GM12878 (cell line): ENCODE results near the gene AP1M1. TPM values are rescaled to one million over a fixed set of nuclear protein-coding genes. Genes with fewer than 3 reads are reported as not detected.

Experiments
- ATF3 ChIP-seq: IDR thresholded peaks from 2 replicates; pipeline ENCODE4 v1.6.1; 2011; ENCODE audit warnings: low read depth, mild to moderate bottlenecking, low read length, moderate library complexity, borderline replicate concordance; ENCODE audit errors: extremely low read depth
- BMI1 ChIP-seq: fragments of 450-650 bp; IDR thresholded peaks from 2 replicates; pipeline ENCODE4 v1.6.1; 2016; ENCODE audit warnings: mild to moderate bottlenecking, moderate library complexity, borderline replicate concordance
- CREB1 ChIP-seq: IDR thresholded peaks from 2 replicates; pipeline ENCODE4 v1.6.1; 2012; ENCODE audit warnings: low read depth, mild to moderate bottlenecking, inconsistent platforms
- CUX1 ChIP-seq: IDR thresholded peaks from 2 replicates; pipeline ENCODE4 v1.6.1; 2012; ENCODE audit warnings: improper control_type of control experiment, low read depth, low read length; ENCODE audit not compliant: insufficient replicate concordance
- HDAC6 ChIP-seq: fragments of 200-600 bp; sonication (generic); IDR thresholded peaks from one replicate; pipeline ENCODE4 v1.8.0; 2017; ENCODE audit warnings: antibody characterized with exemption; ENCODE audit not compliant: unreplicated experiment
- JUND ChIP-seq: IDR thresholded peaks from 2 replicates; pipeline ENCODE4 v1.6.1; 2012; ENCODE audit warnings: low read depth, mild to moderate bottlenecking, low read length, improper control_type of control experiment, moderate library complexity
- MYB ChIP-seq: fragments of 150-350 bp; IDR thresholded peaks from 2 replicates; pipeline ENCODE4 v1.6.1; 2014; ENCODE audit warnings: mild to moderate bottlenecking, low read depth, low read length, borderline replicate concordance
- MYC ChIP-seq: IDR thresholded peaks from 2 replicates; pipeline ENCODE4 v1.6.1; 2011; ENCODE audit warnings: mild to moderate bottlenecking, low read length, moderate library complexity, inconsistent platforms; ENCODE audit not compliant: insufficient read depth, insufficient replicate concordance, insufficient read length, severe bottlenecking
- NKRF ChIP-seq: fragments of 450-650 bp; conservative IDR thresholded peaks from 2 replicates; pipeline ENCODE4 v1.6.1; 2017; ENCODE audit warnings: mild to moderate bottlenecking, moderate library complexity
- PAX5 ChIP-seq: IDR thresholded peaks from 2 replicates; pipeline ENCODE4 v1.6.1; 2011; ENCODE audit warnings: low read depth, low read length, borderline replicate concordance
- RAD51 ChIP-seq: fragments of 450-650 bp; IDR thresholded peaks from 2 replicates; pipeline ENCODE4 v1.6.1; 2016; ENCODE audit warnings: moderate library complexity, mild to moderate bottlenecking, inconsistent platforms
- SRF ChIP-seq, 2 experiments: IDR thresholded peaks; 2 replicates each; pipeline ENCODE4 v1.6.1; 2011; ENCODE audit warnings: low read depth in 2 of 2, low read length in 2 of 2, mild to moderate bottlenecking in 1 of 2, moderate library complexity in 1 of 2
- TCF12 ChIP-seq: IDR thresholded peaks from 2 replicates; pipeline ENCODE4 v1.6.1; 2011; ENCODE audit warnings: low read depth, mild to moderate bottlenecking, low read length
- TCF3 ChIP-seq: IDR thresholded peaks from 2 replicates; pipeline ENCODE4 v1.6.1; 2012; ENCODE audit warnings: low read depth, mild to moderate bottlenecking, low read length, borderline replicate concordance; ENCODE audit not compliant: insufficient read depth
- USF1 ChIP-seq: IDR thresholded peaks from 2 replicates; pipeline ENCODE4 v1.6.1; 2011; ENCODE audit warnings: borderline replicate concordance, low read depth, mild to moderate bottlenecking, moderate library complexity, mixed read lengths, low read length; ENCODE audit not compliant: insufficient read depth; ENCODE audit errors: extremely low read length
- ZNF592 ChIP-seq: fragments of 450-650 bp; IDR thresholded peaks from 2 replicates; pipeline ENCODE4 v1.6.1; 2017; ENCODE audit warnings: mild to moderate bottlenecking, moderate library complexity
- polyA plus RNA-seq, 11 experiments: library from polyadenylated mRNA; depleted of rRNA in 4 of 11; unstranded in 6 of 11; stranded (reverse) in 5 of 11; fragments of >200 nt; fragmentation: Nextera tagmentation in 4 of 11; fragmentation: Illumina TruSeq in 1 of 11; extraction: Ambion mirVana in 4 of 11; extraction: Trizol in 1 of 11; gene quantifications; 1 replicate in 1 of 11; 2 replicates in 10 of 11; pipeline versions ENCODE4 v1.2.1 to v1.2.3, GENCODE V29; 2011 to 2016; ENCODE audit warnings: inconsistent platforms in 2 of 11, missing spikeins in 2 of 11, low read depth in 1 of 11
- total RNA-seq, 4 experiments: library from RNA; depleted of rRNA in 3 of 4; stranded (reverse); fragments of >200 nt in 3 of 4; fragmentation: Illumina TruSeq in 1 of 4; extraction: Trizol in 1 of 4; gene quantifications; 2 replicates each; pipeline versions ENCODE4 v1.2.1 to v1.2.3, GENCODE V29; 2013 to 2021

Gene AP1M1
- total and polyA plus RNA-seq, 10 of the 15 experiments (the other 5 are each of a cell fraction or from before 2014, with no cell fraction given) = 1.0 to 116 (median 44.7) TPM

- TF ChIP-seq CUX1 (no peak), ZNF592 (peak; percentile 100), ATF3 (no peak), TCF12 (no peak), BMI1 (no peak), MYC (no peak), RAD51 (no peak), SRF (IDR thresholded peaks at IDR 0.05; ENCODE audit: low read depth in 2 of 2, low read length in 2 of 2) (peak; percentile 99 to 100), PAX5 (no peak; the same call in 1 of the 2 replicates), MYB (no peak), TCF3 (0 out of 2 replicates have a peak, but pooled peaks have one; percentile 25), HDAC6 (no peak), CREB1 (peak; percentile 77), JUND (no peak), USF1 (no peak), NKRF (peak; percentile 72)
Observed at GRCh38 chr19:16185123-16185767, 12.5 kb upstream of the AP1M1 start, which contains the start of gene FAM32A (continued).
